Right ventricle myocardium inferior (tissue), 1 donor: Measurements from ENCODE around the gene NFIX. TPM values are rescaled to one million over a fixed set of nuclear protein-coding genes. Genes with fewer than 3 reads are reported as not detected.
A peak's percentile ranks its signal among the peaks of the same experiment; 100 is the strongest.

ENCODE experiments used
- ATAC-seq: fragments of 200-7000 bp; cut with Tn5 transposase; one replicate; pipeline ENCODE4 v1.9.1; 2020; ENCODE audit warnings: mild to moderate bottlenecking, moderate library complexity
- DNase-seq: peaks from one replicate; pipeline ENCODE4 v3.0.0; 2021; ENCODE audit errors: missing footprints
- intact Hi-C: fragments of 100-400 bp; cut with DNase I; formaldehyde crosslinking; loops from one replicate; pipeline ENCODE4 v1.11.0; 2022
- total RNA-seq: library from RNA; stranded (reverse); fragmentation: NEBNext Ultra II Directional; extraction: Animal tissue kit (Norgen Biotek cat#: 25700); gene quantifications from one replicate; pipeline ENCODE4 v1.2.1, GENCODE V29; 2021
- donor health status: DM: no; HTN: yes; CAD: no; lungs with severe emphysema.

Gene NFIX
- total RNA-seq, 1 donor from 2014 or later = 159 TPM

DNA sequence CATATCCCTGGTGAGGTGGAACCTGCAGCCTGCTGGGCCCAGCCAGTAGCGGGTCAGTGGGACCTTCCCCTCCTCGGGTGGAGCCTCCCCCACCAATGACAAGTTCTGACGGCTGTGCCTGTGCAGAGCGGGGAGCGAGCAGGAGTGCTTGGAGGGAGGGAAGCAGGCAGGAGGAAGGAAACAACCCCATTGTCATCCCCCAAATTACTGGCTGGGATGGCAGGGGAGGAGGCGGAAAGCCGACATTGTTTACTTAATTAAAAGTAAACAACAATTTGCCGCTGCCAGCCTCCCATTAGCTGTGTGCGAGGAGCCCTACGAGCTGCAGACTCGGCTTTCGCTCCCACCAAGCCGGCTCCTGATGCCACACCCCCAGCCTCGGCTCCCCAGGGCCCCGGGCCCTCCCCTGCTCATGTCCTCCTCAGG, 61.9 kb downstream of the NFIX start:
- intact Hi-C loops = loop anchor here (5.0 kb wide), 1 partner anchor 40 kb away; no protein-coding TSS in a partner anchor
- DNase-seq (no peak), ATAC-seq (no peak)

DNA sequence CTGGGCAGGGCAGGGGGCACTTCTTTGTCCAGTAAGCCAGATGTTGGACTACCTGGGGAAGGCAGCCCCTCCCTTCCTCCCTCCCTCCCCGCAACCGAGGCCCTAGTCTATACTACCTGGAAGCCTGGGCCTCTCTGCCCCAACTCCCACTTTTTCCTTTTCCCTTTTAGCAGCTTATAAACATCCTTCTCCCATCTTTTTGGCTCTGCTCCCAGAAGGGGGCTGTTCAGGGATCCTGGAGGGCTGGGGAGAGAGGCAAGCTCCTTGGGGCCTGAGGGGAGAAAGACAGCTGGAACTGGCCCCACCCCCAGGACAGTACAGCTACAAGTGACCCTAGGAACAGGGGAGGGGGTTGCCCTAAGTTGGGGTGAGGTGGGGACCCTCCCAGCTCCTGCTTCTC, 62.5 kb downstream of the NFIX start:
- intact Hi-C loops = loop anchor here (5.0 kb wide), 1 partner anchor 40 kb away; no protein-coding TSS in a partner anchor
- DNase-seq (no peak), ATAC-seq (no peak)

DNA sequence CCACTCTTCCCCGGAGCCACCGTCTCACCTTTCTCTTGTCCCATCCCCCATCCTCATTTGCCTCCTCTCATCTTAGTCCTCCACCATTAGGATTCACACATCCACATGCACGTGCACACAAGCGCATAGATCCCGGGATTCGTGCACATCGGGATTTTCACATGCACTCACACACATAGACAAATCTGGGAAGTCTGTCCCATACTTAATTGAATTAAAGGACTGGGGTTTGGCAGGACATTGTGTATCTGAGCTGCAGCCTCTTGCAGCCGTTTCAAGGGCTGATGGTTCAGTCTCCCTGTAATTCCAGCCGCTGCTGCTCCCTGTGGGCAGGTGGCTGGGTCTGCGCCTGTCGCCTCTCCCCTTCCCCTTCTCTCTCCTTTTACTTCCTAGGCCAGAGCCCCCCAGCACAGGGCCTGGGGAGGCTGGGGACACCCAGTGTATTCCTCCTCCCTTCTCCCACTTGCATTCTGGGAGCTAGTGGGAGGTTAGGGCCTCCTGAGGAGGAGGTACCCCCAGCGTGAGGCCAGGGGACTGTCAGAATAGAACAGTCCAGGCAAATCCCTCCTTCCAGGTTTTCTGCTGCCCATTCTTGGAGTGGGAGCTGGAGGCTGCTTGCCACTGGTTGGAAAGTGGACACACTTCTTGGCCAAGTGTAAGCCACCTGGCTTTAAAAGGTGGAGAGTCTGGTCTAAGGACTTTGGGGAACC, 63.8 kb downstream of the NFIX start:
- no peak for ATAC-seq
- intact Hi-C loops = loop anchor here (5.0 kb wide), 1 partner anchor 38 kb away; no protein-coding TSS in a partner anchor
- DNase-seq = no peak

DNA sequence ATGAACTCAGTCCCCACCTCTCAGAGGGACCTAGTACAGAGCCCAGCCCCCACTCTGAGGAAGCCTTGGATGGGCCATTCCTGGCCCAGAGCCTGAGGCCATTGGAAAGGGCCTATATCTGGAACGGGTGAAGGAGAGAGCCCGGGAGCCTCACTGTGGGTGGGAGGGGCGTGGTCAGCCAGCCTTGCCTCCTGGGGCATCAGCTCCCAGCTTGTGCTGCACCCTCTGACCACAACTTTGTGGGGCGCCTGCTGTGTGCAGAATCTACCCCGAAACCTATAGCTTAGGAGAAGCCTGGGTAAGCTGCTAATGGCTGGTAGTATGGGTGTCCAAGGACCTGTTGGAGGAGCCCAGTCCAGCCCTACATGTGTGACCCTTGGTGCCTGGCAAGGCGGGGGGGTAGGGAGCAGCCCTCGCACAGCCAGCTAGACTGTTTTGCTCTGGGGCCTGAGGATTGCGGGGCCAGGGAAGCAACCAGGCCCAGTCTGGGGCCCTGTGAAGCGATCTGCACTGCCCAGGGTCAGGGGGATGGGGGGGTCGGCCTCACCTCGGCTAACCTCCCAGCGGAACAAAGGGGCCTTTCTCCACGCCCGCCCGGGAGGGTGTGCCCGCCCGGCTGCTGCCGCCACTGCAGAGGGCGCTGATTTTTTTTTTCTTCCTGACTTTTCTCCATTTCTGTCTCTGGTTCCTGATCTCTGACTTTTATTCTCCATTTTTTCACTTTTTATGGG, 65.1 kb downstream of the NFIX start:
- intact Hi-C loops = loop anchor here (5.0 kb wide), 1 partner anchor 38 kb away; no protein-coding TSS in a partner anchor
- ATAC-seq (peak; percentile 18), DNase-seq (no peak)

DNA sequence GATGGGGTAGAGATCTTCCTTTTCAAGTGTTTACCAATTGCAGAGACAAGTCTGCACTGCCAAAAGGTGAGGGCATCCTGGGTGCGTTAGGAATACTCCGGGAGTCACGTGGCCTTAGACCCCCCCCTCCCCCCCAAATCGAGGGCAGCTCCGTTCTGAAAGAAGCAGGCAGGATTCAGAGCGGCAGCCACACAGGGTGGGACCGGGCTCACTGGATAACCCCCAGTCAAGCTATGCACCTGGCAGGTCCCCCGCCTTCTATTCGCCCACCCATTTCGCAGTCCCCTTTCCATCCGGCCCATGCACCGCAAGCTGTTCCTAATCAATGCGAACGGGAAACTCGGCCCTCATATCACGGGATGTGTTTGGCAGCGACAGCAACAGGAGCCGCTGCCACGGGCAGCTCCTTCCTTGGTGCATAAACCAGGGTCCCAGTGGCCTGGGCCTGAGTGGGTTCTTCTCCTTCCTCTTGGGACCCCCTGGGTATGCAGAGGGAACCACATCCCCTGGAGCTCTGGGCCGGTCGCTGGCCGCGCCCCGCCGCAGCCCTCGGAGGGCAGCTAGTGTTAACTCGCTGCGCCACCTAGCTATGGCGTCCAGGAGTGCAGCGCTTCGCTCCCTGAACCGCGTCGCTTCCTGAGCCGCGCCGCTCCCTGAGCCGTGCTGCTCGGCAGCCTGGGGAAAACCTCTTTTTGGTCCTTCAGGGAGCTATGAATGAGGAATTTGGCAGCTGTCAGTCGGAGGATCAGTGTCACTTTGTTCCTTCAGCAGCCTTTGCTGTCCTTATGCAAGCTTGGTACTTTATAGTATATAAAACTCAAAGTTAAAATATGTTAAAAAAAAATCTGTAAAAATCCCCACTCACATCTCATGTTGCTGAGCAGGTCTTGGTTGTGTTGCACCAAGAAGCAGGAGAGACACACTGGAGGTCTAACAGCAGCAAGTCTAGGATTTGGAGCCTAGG, 66.0 kb downstream of the NFIX start:
- DNase-seq = peak; percentile 93
- intact Hi-C loops = loop anchor here (1.0 to 5.0 kb wide), 3 partner anchors 39 to 78 kb away; partner anchors contain the start of gene NFIX
- ATAC-seq = peak; percentile 75

DNA sequence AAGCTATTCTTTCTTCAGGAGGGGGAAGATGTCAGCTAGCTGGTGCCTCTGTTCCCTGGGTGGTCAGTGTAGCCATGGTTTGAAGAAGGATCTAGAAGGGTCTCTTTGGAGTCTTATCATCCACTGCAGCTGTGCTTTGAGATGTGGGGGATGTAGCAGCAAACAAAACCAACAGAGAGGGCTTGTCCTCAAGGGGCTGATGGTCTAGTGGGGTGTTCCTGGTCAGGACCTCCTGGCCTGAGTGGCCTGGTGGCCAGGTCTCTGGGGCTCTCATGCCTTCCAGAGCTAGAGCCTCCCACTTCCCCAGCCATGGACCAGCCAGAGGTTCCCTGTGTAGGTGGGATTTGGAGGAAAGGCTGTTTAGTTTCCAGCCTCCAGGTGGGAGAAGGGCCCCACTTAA, 67.0 kb downstream of the NFIX start:
- DNase-seq = no peak
- intact Hi-C loops = loop anchor here (5.0 kb wide), 1 partner anchor 40 kb away; no protein-coding TSS in a partner anchor
- ATAC-seq = no peak

DNA sequence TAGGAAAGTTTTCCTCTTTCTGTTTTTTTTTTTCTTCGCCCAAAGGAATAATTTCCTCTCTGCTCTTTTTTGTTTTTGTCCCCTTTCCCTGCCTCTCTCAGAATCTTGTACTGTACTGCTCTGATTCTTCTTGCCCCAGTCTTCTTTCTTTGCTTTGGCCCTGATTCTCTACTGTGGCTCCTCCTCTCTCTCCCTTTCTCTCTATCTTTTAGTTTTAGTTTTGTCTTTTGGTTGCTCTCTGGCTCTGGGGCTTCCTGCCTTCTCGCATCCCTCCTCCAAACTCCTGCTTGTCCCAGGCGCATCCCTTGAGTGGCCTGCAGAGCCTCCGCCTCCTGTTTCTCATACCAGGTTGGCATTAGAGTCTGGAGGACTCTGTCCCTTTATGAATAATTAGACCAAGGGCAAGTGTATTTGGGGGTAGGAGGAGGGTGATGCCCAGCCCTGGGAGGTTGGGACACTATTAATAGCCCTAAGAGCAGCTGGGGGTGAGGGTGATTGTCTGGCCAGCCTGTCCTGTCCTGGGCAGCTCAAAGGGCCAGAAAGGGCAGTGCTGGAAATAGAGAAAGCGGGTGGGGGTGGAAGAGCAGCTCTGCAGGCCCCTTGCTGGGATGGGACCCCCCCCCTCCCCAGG, 68.3 kb downstream of the NFIX start:
- intact Hi-C loops = loop anchor here (5.0 kb wide), 1 partner anchor 41 kb away; no protein-coding TSS in a partner anchor
- DNase-seq (no peak), ATAC-seq (peak; percentile 82)

DNA sequence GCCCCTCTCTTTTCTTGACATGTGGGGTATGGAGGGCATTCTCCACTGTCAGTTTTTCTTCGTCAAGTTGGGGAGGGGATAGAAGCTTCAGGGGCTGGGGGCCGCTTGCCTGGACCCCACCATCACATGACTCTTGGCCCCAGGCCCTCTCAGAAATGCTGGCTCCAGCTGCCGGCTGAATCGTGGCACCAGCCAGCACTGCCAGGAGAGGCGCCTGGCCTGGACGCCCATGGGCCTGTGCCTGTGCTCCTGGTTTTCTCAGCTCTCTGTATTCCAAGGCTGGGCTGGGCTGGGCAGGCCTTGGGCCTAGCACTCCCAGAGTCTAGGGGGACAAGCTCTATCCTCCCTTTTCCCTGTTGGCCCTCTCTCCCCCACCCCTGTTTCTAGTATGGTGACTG, 68.8 kb downstream of the NFIX start:
- intact Hi-C loops = loop anchor here (5.0 kb wide), 1 partner anchor 42 kb away; no protein-coding TSS in a partner anchor
- DNase-seq (no peak), ATAC-seq (peak; percentile 51)

DNA sequence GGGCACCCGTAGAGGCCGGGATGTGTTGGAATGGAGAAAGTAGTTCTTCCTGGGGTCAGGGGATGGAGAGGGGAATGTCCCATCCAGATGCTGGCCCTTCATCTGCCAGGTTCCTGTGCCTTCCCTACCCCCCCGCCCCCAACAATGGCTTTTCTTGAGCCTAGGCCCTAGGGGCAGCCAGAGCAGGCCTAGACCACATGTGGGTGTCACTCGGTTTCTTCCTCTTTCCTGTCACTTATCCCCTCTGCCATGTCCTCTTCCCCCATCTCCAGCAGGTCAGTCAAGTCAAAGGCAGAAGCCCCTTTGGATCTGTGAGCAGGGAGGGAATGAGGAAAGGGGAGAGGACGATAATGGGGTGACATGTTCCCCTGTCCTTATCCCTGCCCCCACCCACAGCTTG, 71.0 kb downstream of the NFIX start:
- no peak for DNase-seq
- ATAC-seq = no peak
- intact Hi-C loops = no loop called here

DNA sequence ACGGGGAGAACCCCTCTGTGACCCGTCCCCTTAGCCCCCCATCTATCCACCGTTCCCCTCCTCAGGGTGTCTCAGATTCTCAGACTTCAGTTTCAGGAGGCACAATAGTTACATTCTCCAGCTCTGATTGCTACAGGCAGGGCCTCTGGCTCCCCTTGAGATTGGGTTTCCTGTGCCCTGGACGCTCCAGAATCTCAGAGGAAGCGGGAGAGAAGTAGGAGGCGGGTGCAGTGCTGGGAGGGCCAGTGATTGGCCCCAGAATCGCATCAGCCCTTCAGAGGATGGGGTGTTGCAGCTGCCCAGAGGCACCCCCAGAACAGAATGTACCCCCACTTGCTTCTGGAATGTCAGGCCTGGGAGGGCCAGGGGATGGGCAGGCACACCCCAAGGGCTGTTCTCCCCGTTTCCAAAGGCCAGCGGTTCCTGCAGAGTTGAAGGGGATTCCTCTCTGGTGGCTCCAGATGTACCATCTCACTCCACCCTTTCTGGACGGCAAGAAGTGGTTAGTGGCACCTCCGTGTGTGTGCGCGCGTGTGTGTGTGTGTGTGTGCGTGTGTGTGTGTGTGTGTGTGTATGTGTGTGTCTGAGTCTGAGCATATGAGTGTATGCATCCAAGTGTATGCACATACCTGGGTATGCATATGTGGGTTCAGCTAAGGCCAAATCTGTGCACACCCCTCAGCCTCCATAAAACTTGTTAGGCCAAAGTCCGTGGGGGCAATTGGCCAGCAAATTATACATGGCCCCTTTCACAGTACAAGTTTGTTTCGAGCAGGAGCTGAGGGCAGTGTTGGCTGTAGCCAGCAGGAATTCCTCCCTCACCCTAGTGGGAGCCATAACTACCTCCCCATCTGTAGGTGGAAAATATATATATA, 71.9 kb downstream of the NFIX start:
- DNase-seq (no peak), ATAC-seq (no peak)
- intact Hi-C loops = no loop called here

DNA sequence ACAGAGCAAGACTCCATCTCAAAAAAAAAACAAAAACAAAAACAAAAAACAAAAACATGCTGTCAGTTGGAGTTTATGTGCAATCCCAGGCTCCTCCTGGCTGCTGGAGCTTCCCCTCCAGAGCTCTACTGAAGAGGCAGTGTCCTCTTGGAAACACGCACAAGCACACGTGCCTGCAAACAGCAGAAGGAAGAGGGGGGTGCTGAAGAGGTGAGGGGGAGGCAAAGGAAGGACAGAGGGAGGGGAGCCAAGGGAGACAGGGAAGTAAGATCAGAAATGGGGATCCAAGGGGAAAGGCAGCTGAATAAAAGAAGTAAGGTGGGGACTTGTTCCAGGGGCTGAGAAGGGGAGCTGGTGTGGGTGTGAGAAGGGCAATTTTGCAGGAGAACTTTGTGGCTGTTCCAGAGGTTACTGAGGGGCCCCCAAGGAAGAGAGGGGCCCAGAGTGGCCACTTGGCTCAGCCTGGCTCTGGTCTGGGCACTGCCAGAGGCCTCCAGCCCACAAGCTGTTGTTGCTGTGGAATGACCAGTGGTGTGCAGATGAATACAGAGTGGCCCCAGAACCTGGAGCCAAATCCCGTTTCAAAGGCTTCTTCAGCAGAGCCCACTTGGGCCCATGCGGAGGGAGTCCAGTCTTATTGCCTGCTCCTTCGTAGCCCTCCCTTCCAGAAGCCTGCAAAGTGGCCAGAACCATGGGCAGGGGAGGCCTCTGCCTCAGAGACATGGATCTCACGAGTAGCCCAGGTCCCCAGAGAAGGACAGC, 73.0 kb downstream of the NFIX start:
- ATAC-seq = no peak
- no peak for DNase-seq
- intact Hi-C loops = no loop called here

DNA sequence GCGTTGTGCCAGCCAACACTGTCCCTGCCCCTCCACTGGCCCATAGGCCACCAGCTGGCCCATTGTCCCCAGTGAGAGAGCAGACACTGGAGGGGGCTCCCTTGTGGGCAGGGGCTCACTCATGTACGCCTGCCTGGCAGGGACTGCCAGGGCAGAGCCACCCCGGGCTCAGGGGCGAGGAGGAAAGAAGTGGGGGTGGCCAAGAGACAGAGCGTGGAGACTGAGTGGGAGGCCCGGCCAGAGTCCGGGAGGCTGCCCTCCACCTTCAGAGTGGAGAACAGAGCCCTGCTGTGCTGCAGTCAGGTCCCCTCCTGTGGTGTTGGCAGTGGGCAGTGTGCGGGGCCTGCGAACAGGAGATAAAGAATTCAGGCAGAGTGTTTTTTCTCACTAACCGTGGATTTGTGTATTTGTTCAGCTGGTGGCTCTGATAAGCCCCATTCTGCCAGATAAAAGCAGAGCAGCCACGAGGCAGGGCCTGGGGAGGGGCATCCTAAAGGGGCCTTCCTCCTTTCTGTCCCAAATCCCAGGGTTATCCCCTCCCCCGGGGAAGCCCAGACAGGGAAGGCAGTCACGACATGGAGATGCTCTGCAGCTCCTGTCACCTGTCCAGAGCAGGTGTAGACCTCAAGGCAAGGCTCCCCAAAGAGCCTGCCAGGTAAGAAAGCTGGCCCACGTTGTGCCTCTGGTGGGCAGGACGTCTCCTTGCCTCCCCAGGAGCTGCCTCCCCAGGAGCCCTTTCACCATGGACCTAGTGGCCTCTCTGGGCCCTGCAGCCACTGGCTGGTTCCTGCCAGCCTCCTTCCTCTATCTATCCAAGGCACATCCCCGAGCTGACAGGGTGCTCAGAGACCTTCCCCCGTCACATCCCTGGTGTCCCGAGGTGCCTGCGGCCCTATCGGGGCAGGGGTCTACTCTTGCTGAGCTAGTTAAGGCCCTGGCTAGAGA, 74.4 kb downstream of the NFIX start:
- no peak for DNase-seq
- intact Hi-C loops = no loop called here
- no peak for ATAC-seq

DNA sequence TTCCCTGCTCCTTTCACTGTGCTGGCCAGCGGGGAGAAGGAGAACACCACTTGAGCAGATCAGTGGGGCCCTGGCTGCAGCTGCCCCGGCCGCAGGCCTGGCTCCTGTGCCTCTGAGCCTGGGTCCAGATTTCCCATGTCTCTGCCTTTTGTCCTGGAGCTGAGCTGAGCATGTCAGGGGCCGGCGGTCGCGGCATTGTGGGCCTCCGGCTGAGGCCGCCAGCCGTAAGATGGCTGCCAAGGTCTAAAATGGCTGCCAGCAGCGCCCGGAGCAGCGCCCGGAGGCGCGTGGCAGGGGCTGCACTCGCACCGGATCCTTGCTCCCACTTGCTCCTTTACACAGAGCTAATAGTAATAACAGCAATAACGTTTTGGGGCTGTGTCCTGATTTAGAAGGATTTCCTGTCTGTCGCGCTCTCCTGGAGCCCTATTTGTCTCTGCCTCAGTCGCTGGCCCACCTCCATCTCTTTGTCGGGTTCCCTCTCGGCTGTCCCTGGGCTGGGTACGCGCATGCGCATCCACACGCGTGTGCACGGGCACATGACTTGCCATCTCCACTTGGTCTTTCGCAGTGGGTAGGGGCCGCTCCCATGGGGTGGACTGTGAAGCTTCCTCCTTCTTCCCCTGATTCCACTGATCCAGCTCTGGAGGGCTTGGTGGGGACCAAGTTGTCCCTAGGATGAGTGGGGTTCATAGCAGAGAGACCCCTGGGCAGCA, 75.3 kb downstream of the NFIX start:
- no peak for DNase-seq
- intact Hi-C loops = no loop called here
- ATAC-seq = no peak

DNA sequence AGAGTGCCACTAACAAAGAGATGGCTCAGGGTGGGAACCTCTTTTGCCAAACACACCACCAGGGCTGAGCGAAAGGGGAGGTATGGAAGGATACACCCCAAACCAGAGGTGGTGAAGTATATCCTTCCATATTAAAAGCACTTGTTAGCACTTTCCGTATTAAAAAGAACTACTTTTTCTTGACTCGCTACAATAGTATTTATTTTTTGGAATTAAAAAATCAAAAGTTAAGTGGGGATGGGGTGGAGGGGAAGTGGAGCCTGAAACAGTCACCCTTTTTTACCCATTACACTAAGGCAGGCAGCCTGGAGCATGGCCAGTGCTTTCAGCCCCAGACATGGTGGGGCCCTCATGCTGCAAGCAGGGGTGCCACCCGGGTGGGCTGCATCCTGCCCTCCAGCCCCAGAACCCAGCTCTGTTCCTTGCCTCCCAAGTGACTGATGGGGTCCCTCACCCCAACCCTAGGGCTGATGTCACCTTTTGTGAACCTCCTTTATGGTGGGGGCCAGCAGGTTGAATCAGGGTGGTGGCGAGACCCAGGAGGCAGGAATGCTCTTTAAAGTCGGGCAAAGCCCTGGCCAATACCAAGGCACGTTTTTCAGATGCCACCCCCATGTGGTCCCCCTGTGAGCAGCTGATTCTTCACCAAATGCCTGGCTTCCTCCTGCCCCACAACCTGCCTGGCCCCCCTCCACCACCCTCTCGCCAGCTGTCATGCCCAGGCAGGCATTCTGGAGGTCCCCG, 76.3 kb downstream of the NFIX start:
- DNase-seq = no peak
- ATAC-seq = no peak
- intact Hi-C loops = no loop called here
